HFF-Myc (cell line): Measurements from ENCODE around the gene TBC1D5.
A peak's percentile ranks its signal among the peaks of the same experiment; 100 is the strongest.
"Not testable (repeated sequence)": the region's sequence is repeated elsewhere in the genome, so short reads cannot be mapped to it uniquely, and the experiment has no call there.

ENCODE experiments used
- DNase-seq: peaks from one replicate; pipeline ENCODE4 v3.0.0-alpha.2; 2011; ENCODE audit warnings: low read depth; ENCODE audit errors: extremely low read depth
- H3K4me3 ChIP-seq: replicated peaks from 2 replicates; pipeline ENCODE4 v1.5.1; 2011; ENCODE audit warnings: low read depth, mild to moderate bottlenecking, control low read depth, low read length
- CTCF ChIP-seq: IDR thresholded peaks from 2 replicates; pipeline ENCODE4 v1.5.1; 2012; ENCODE audit warnings: mild to moderate bottlenecking, low read depth, low read length, control low read depth; ENCODE audit errors: missing control alignments

The TBC1D5 gene

GRCh38 chr3:17742102-17742879, at the start of gene TBC1D5:
TSS of gene TBC1D5 (minus strand) at chr3:17742631. CDS start at chr3:17508570, 234,061 bp downstream.
- TF ChIP-seq CTCF: no peak
- DNase-seq: peak; percentile 88
- H3K4me3 ChIP-seq: peak within 1 kb of the TSS; percentile 70

GRCh38 chr3:17783426-17783825, 41.0 kb upstream of the TBC1D5 start:
- no peak for TF ChIP-seq CTCF
- H3K4me3 ChIP-seq: no peak overlapping the region
- no peak for DNase-seq

- DNase-seq: no peak
- no peak overlapping the region for H3K4me3 ChIP-seq
- no peak for TF ChIP-seq CTCF
Measured at GRCh38 chr3:17782751-17783150, 40.3 kb upstream of the TBC1D5 start.

- H3K4me3 ChIP-seq, DNase-seq: not testable (repeated sequence)
Measured at GRCh38 chr3:17780369-17780768, 37.9 kb upstream of the TBC1D5 start.

GRCh38 chr3:17779304-17780250, 37.1 kb upstream of the TBC1D5 start:
- not testable (repeated sequence) for H3K4me3 ChIP-seq, DNase-seq

- not testable (repeated sequence) for DNase-seq, H3K4me3 ChIP-seq
Measured at GRCh38 chr3:17777326-17777725, 34.9 kb upstream of the TBC1D5 start.

- DNase-seq: no peak
- TF ChIP-seq CTCF: no peak
- H3K4me3 ChIP-seq: no peak overlapping the region
Measured at GRCh38 chr3:17775073-17775472, 32.6 kb upstream of the TBC1D5 start.

- not testable (repeated sequence) for H3K4me3 ChIP-seq, DNase-seq
Measured at GRCh38 chr3:17774180-17774910, 31.9 kb upstream of the TBC1D5 start.
